GM23248 (cell line): ENCODE measurements around the gene ANKRD63. TPM values are rescaled to one million over a fixed set of nuclear protein-coding genes. Genes with fewer than 3 reads are reported as not detected.

ENCODE experiments used
- DNase-seq: peaks from one replicate; pipeline ENCODE4 v3.0.0-alpha.2; 2015
- H2AFZ ChIP-seq: fragments of 200-600 bp; sonication (generic); 2 replicates; pipeline ENCODE4 v1.6.1; 2016; ENCODE audit warnings: antibody characterized with exemption
- H3F3A ChIP-seq: fragments of 200-600 bp; sonication (generic); 2 replicates; pipeline ENCODE4 v1.6.1; 2016; ENCODE audit warnings: mild to moderate bottlenecking, antibody characterized with exemption, mixed run types; ENCODE audit not compliant: insufficient read depth
- H3K27ac ChIP-seq: fragments of 200-600 bp; sonication (generic); 2 replicates; pipeline ENCODE4 v1.5.1; 2016; ENCODE audit warnings: mild to moderate bottlenecking
- H3K27me3 ChIP-seq: fragments of 200-600 bp; sonication (generic); replicated peaks from 2 replicates; pipeline ENCODE4 v1.6.1; 2016; ENCODE audit warnings: mild to moderate bottlenecking; ENCODE audit not compliant: insufficient read depth
- H3K36me3 ChIP-seq: fragments of 200-600 bp; sonication (generic); 2 replicates; pipeline ENCODE4 v1.6.1; 2016; ENCODE audit warnings: low read depth, mild to moderate bottlenecking
- H3K4me1 ChIP-seq: fragments of 200-600 bp; sonication (generic); 2 replicates; pipeline ENCODE4 v1.6.1; 2016; ENCODE audit warnings: mild to moderate bottlenecking; ENCODE audit not compliant: insufficient read depth
- H3K4me2 ChIP-seq: fragments of 200-600 bp; sonication (generic); one replicate; pipeline ENCODE4 v1.6.1; 2016; ENCODE audit warnings: mild to moderate bottlenecking; ENCODE audit not compliant: unreplicated experiment
- H3K4me3 ChIP-seq: fragments of 200-600 bp; sonication (generic); 2 replicates; pipeline ENCODE4 v1.5.1; 2016; ENCODE audit warnings: mild to moderate bottlenecking
- H3K79me2 ChIP-seq: fragments of 200-600 bp; sonication (generic); 2 replicates; pipeline ENCODE4 v1.6.1; 2016; ENCODE audit warnings: mild to moderate bottlenecking; ENCODE audit not compliant: insufficient read depth
- H3K9ac ChIP-seq: fragments of 200-600 bp; sonication (generic); 2 replicates; pipeline ENCODE4 v1.6.1; 2016; ENCODE audit warnings: mild to moderate bottlenecking
- H3K9me2 ChIP-seq: fragments of 200-600 bp; sonication (generic); 2 replicates; pipeline ENCODE4 v1.6.1; 2016; ENCODE audit warnings: mixed run types, mild to moderate bottlenecking, moderate library complexity; ENCODE audit not compliant: insufficient read depth
- H3K9me3 ChIP-seq: fragments of 200-600 bp; sonication (generic); one replicate; pipeline ENCODE4 v1.6.1; 2017; ENCODE audit warnings: low read depth
- H4K20me1 ChIP-seq: fragments of 200-600 bp; sonication (generic); 2 replicates; pipeline ENCODE4 v1.6.0; 2016; ENCODE audit not compliant: insufficient read depth
- EZH2 ChIP-seq: fragments of 200-600 bp; sonication (generic); IDR thresholded peaks from 2 replicates; pipeline ENCODE4 v1.6.1; 2018; ENCODE audit warnings: antibody characterized with exemption, mild to moderate bottlenecking; ENCODE audit not compliant: insufficient read depth, poor library complexity, severe bottlenecking
- EZH2phosphoT487 ChIP-seq: fragments of 200-600 bp; sonication (generic); IDR thresholded peaks from 2 replicates; pipeline ENCODE4 v1.6.1; 2018; ENCODE audit warnings: antibody characterized with exemption, moderate library complexity, mild to moderate bottlenecking, low read depth; ENCODE audit not compliant: insufficient read depth
- WGBS, 2 experiments: methylation state at CpG; one replicate each; pipeline ENCODE4 v1.1.6; 2015 to 2017; ENCODE audit warnings: low lambda C conversion rate in 2 of 2, low coverage in 1 of 2; ENCODE audit errors: missing lambda C conversion rate in 2 of 2; 5-methylcytosine and 5-hydroxymethylcytosine counted together
- in situ Hi-C: fragments of 300-500 bp; cut with MboI; formaldehyde crosslinking; loops from 2 replicates; pipeline ENCODE4 v1.15.0; 2020
- polyA plus RNA-seq: library from polyadenylated mRNA; unstranded; fragments of >200 nt; fragmentation: Nextera tagmentation; extraction: Ambion mirVana; gene quantifications from 2 replicates; pipeline ENCODE4 v1.2.1, GENCODE V29; 2016
- total RNA-seq: library from RNA; depleted of rRNA; stranded (reverse); fragments of >200 nt; shearing (Covaris generic); gene quantifications from 2 replicates; pipeline ENCODE4 v1.2.3, GENCODE V29; 2014

ANKRD63 gene
- total and polyA plus RNA-seq, 2 experiments from 2014 or later, result not detected

GRCh38 chr15:40295297-40295696 is 12.4 kb upstream of the ANKRD63 start:
- H3K4me3 ChIP-seq, result no peak overlapping the region
- H3K36me3 ChIP-seq, result no peaks in the 10 kb centered on the region
- no peak overlapping the region for H3K27ac ChIP-seq
- TF ChIP-seq EZH2phosphoT487, result no peak
- TF ChIP-seq EZH2, result no peak
- H3K4me1 ChIP-seq, result no peaks in the 10 kb centered on the region
- H3K79me2 ChIP-seq, result no peaks in the 10 kb centered on the region
- no peak for DNase-seq
- peaks cover 27% of the 10 kb centered on the region; the same call in 1 of the 2 replicates for H3K27me3 ChIP-seq
- no peaks in the 10 kb centered on the region for H3K9me2 ChIP-seq
- H4K20me1 ChIP-seq, result no peaks in the 10 kb centered on the region
- in situ Hi-C loops, result no loop called here
- no peak overlapping the region for H2AFZ ChIP-seq
- WGBS, 2 experiments, result 67 to 70% methylated on average over 1 of the region's 1 CpG
- no peaks in the 10 kb centered on the region for H3K9me3 ChIP-seq
- no peak overlapping the region for H3K9ac ChIP-seq
- no peaks in the 10 kb centered on the region for H3F3A ChIP-seq
- H3K4me2 ChIP-seq, result no peak overlapping the region

- no peak for TF ChIP-seq EZH2phosphoT487
- TF ChIP-seq EZH2, result no peak
- no peaks in the 10 kb centered on the region for H3F3A ChIP-seq
- no peak for DNase-seq
- H3K27ac ChIP-seq, result no peak overlapping the region
- no peaks in the 10 kb centered on the region for H3K9me2 ChIP-seq
- no peaks in the 10 kb centered on the region for H3K79me2 ChIP-seq
- no peaks in the 10 kb centered on the region for H4K20me1 ChIP-seq
- peaks cover 27% of the 10 kb centered on the region; the same call in 1 of the 2 replicates for H3K27me3 ChIP-seq
- no peak overlapping the region for H3K4me3 ChIP-seq
- WGBS, 2 experiments, result 80 to 81% methylated on average over 20 of the region's 20 CpGs
- H3K4me2 ChIP-seq, result no peak overlapping the region
- no peak overlapping the region for H2AFZ ChIP-seq
- H3K9ac ChIP-seq, result no peak overlapping the region
- no peaks in the 10 kb centered on the region for H3K36me3 ChIP-seq
- in situ Hi-C loops, result no loop called here
- H3K9me3 ChIP-seq, result no peaks in the 10 kb centered on the region
- H3K4me1 ChIP-seq, result no peaks in the 10 kb centered on the region
Measured at GRCh38 chr15:40293905-40294895, 11.3 kb upstream of the ANKRD63 start.

GRCh38 chr15:40293006-40293405 is 10.1 kb upstream of the ANKRD63 start:
- Histone ChIP-seq H3K9me3 (no peaks in the 10 kb centered on the region), H3K27me3 (peaks cover 27% of the 10 kb centered on the region; the same call in 1 of the 2 replicates), H3K4me1 (no peaks in the 10 kb centered on the region), H3K27ac (no peak overlapping the region), H4K20me1 (no peaks in the 10 kb centered on the region), H3K36me3 (no peaks in the 10 kb centered on the region), H3K4me3 (no peak overlapping the region), H2AFZ (no peak overlapping the region), H3K9ac (no peak overlapping the region), H3K4me2 (no peak overlapping the region), H3K79me2 (no peaks in the 10 kb centered on the region), H3F3A (no peaks in the 10 kb centered on the region), H3K9me2 (no peaks in the 10 kb centered on the region)
- no peak for DNase-seq
- TF ChIP-seq EZH2phosphoT487 (no peak), EZH2 (no peak)
- in situ Hi-C loops, result no loop called here

- Histone ChIP-seq H3K27ac (no peak overlapping the region), H3K4me3 (no peak overlapping the region), H3K9ac (no peak overlapping the region), H3K4me2 (no peak overlapping the region), H4K20me1 (no peaks in the 10 kb centered on the region), H3F3A (no peaks in the 10 kb centered on the region), H3K79me2 (no peaks in the 10 kb centered on the region), H3K9me2 (no peaks in the 10 kb centered on the region), H2AFZ (no peak overlapping the region), H3K27me3 (peaks cover 27% of the 10 kb centered on the region; the same call in 1 of the 2 replicates), H3K36me3 (no peaks in the 10 kb centered on the region), H3K4me1 (no peaks in the 10 kb centered on the region), H3K9me3 (no peaks in the 10 kb centered on the region)
- 79 to 82% methylated on average over 3 of the region's 3 CpGs for WGBS, 2 experiments
- DNase-seq, result no peak
- in situ Hi-C loops, result no loop called here
- no peak for TF ChIP-seq EZH2phosphoT487
- TF ChIP-seq EZH2, result no peak
Measured at GRCh38 chr15:40292246-40292645, 9.4 kb upstream of the ANKRD63 start.
